Smooth muscle cell (in vitro differentiated cells): ENCODE data around the gene ACAD11. TPM values are rescaled to one million over a fixed set of nuclear protein-coding genes. Genes with fewer than 3 reads are reported as not detected.

Experiments used
- DNase-seq: peaks from one replicate; lab custom pipeline; 2025; ENCODE audit not compliant: unreplicated experiment; lab: John Stamatoyannopoulos, UW
- H2AFZ ChIP-seq: fragments of 200-600 bp; sonication (generic); 2 replicates; pipeline ENCODE4 v1.6.0; 2016; ENCODE audit warnings: antibody characterized with exemption, low read depth, mild to moderate bottlenecking
- H3F3A ChIP-seq: fragments of 200-600 bp; sonication (generic); 2 replicates; pipeline ENCODE4 v1.6.0; 2017; ENCODE audit warnings: antibody characterized with exemption, low read depth
- H3K27ac ChIP-seq: fragments of 200-600 bp; sonication (generic); 2 replicates; pipeline ENCODE4 v1.5.1; 2016; ENCODE audit warnings: low read depth, mild to moderate bottlenecking
- H3K27me3 ChIP-seq: fragments of 200-600 bp; sonication (generic); 2 replicates; pipeline ENCODE4 v1.6.1; 2016; ENCODE audit warnings: low read depth, mild to moderate bottlenecking
- H3K36me3 ChIP-seq: fragments of 200-600 bp; sonication (generic); 2 replicates; pipeline ENCODE4 v1.5.1; 2016; ENCODE audit warnings: low read depth
- H3K4me1 ChIP-seq: fragments of 200-600 bp; sonication (generic); 2 replicates; pipeline ENCODE4 v1.5.1; 2016; ENCODE audit warnings: low read depth
- H3K4me2 ChIP-seq: fragments of 200-600 bp; sonication (generic); 2 replicates; pipeline ENCODE4 v1.6.0; 2016; ENCODE audit warnings: mild to moderate bottlenecking
- H3K4me3 ChIP-seq: fragments of 200-600 bp; sonication (generic); 2 replicates; pipeline ENCODE4 v1.5.1; 2016; ENCODE audit warnings: mild to moderate bottlenecking
- H3K79me2 ChIP-seq: fragments of 200-600 bp; sonication (generic); 2 replicates; pipeline ENCODE4 v1.6.0; 2016; ENCODE audit warnings: low read depth, mild to moderate bottlenecking
- H3K9ac ChIP-seq: fragments of 200-600 bp; sonication (generic); 2 replicates; pipeline ENCODE4 v1.6.0; 2016; ENCODE audit warnings: low read depth
- H3K9me3 ChIP-seq: fragments of 200-600 bp; sonication (generic); replicated peaks from 2 replicates; pipeline ENCODE4 v1.5.1; 2016; ENCODE audit warnings: low read depth
- H4K20me1 ChIP-seq: fragments of 200-600 bp; sonication (generic); 2 replicates; pipeline ENCODE4 v1.6.0; 2016; ENCODE audit warnings: low read depth
- WGBS: methylation state at CpG from one replicate; pipeline ENCODE4 v1.1.7; 2016; ENCODE audit warnings: low lambda C conversion rate; 5-methylcytosine and 5-hydroxymethylcytosine counted together
- polyA plus RNA-seq: library from polyadenylated mRNA; unstranded; fragments of >200 nt; fragmentation: Nextera tagmentation; extraction: Ambion mirVana; gene quantifications from 2 replicates; pipeline ENCODE4 v1.2.1, GENCODE V29; 2016
- total RNA-seq: library from RNA; depleted of rRNA; stranded (reverse); fragments of >200 nt; gene quantifications from 2 replicates; pipeline ENCODE4 v1.2.3, GENCODE V29; 2014
- TF ChIP-seq, protein P1 (sequence below): fragments of 200-600 bp; sonication (generic); IDR thresholded peaks from 2 replicates; pipeline ENCODE4 v1.5.1; 2017; ENCODE audit warnings: borderline replicate concordance, mild to moderate bottlenecking, antibody characterized with exemption; ENCODE audit not compliant: insufficient read depth, poor library complexity, severe bottlenecking

Gene ACAD11
- total and polyA plus RNA-seq, 2 experiments from 2014 or later, result 24.8 to 28.3 TPM

DNA sequence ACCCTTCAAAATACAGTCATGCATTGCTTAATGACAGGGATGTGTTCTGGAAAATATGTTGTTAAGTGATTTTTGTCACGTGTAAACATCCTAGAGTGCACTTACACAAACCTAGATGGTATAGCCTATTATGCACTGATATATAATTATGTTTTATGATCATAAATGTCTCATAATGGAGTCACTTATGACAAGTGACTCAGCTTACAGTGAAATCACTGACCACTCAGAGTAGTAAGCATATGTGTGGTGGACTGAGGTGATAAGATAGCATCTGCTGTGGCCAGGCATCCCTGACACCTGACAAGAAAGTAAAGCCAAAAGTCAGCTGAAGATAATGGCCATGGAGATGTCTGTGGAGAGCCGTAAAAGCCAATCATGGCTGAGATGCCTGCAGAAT, 5.4 kb downstream of the ACAD11 start:
- H3F3A ChIP-seq, result no peaks in the 10 kb centered on the region
- H4K20me1 ChIP-seq, result peaks cover 7% of the 10 kb centered on the region
- 73% methylated on average over 2 of the region's 2 CpGs for WGBS
- no peak overlapping the region for H3K9ac ChIP-seq
- no peaks in the 10 kb centered on the region for H3K9me3 ChIP-seq
- H2AFZ ChIP-seq, result no peak overlapping the region
- peaks cover 15% of the 10 kb centered on the region for H3K79me2 ChIP-seq
- peaks cover 8% of the 10 kb centered on the region for H3K4me1 ChIP-seq
- no peaks in the 10 kb centered on the region for H3K27me3 ChIP-seq
- no peak overlapping the region for H3K4me2 ChIP-seq
- H3K27ac ChIP-seq, result no peak overlapping the region
- no peak for DNase-seq
- H3K4me3 ChIP-seq, result no peak overlapping the region
- no peaks in the 10 kb centered on the region for H3K36me3 ChIP-seq
- TF ChIP-seq, protein P1, sequence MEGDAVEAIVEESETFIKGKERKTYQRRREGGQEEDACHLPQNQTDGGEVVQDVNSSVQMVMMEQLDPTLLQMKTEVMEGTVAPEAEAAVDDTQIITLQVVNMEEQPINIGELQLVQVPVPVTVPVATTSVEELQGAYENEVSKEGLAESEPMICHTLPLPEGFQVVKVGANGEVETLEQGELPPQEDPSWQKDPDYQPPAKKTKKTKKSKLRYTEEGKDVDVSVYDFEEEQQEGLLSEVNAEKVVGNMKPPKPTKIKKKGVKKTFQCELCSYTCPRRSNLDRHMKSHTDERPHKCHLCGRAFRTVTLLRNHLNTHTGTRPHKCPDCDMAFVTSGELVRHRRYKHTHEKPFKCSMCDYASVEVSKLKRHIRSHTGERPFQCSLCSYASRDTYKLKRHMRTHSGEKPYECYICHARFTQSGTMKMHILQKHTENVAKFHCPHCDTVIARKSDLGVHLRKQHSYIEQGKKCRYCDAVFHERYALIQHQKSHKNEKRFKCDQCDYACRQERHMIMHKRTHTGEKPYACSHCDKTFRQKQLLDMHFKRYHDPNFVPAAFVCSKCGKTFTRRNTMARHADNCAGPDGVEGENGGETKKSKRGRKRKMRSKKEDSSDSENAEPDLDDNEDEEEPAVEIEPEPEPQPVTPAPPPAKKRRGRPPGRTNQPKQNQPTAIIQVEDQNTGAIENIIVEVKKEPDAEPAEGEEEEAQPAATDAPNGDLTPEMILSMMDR, result no peak

DNA sequence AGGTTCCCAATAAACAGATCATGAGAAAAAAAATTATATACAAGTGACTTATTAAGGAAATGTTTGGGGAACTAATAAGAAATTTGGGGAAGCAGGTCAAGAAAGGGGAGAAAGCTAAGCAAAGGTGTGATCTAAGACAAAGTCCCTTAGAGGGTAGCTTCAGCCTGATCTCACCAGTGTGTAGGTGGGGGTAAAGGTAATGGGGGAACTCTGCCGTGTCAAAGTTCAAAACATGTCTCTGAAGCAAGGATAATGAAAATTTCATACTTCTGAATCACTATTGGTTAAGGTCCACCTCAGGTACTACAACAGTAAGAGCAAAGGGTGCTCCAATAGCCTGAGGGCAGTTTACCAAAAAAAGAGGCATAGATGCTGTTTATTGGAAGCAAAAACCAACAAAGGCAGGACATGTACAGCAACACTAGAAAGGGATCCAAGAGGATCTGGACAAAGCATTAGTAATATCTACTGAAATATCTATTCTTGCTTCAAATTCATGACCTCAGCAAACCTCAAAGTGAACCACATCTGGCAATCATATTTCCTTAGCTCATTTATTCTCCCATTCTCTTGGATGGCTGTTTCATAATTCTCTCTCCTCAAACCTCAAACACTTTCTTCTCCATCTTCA, 6.9 kb downstream of the ACAD11 start:
- H3K4me1 ChIP-seq, result no peaks in the 10 kb centered on the region
- DNase-seq, result no peak
- no peaks in the 10 kb centered on the region for H3K27me3 ChIP-seq
- no peak overlapping the region for H2AFZ ChIP-seq
- peaks cover 7% of the 10 kb centered on the region for H4K20me1 ChIP-seq
- no peaks in the 10 kb centered on the region for H3K9me3 ChIP-seq
- no peak overlapping the region for H3K9ac ChIP-seq
- H3K27ac ChIP-seq, result no peak overlapping the region
- WGBS, result 100% methylated on average over 1 of the region's 1 CpG
- no peak overlapping the region for H3K4me2 ChIP-seq
- H3K36me3 ChIP-seq, result no peaks in the 10 kb centered on the region
- peaks cover 11% of the 10 kb centered on the region for H3K79me2 ChIP-seq
- H3K4me3 ChIP-seq, result no peak overlapping the region
- TF ChIP-seq, protein P1, result no peak
- H3F3A ChIP-seq, result no peaks in the 10 kb centered on the region

DNA sequence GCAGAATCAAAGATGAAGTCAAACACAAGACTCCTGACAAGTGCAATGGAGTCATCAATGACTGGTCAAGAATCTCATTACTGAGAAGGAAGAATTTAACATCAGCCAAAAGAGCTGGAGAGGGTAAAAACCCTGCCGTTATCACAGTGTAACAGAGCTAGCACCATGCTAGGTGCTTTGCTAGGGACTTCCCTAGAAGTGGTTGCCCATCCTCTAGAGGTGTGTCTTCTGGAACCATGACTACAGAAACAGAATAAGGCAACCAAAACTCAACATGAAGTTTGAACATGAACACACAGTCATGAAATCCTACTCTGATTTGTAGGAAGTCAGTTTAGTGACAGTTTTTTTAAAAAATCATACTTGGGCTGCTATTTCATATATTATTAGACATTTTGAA, 9.5 kb downstream of the ACAD11 start:
- H3K9ac ChIP-seq, result no peak overlapping the region
- H3F3A ChIP-seq, result no peaks in the 10 kb centered on the region
- WGBS, result 100% methylated on average over 1 of the region's 1 CpG
- H3K9me3 ChIP-seq, result no peaks in the 10 kb centered on the region
- H3K36me3 ChIP-seq, result no peaks in the 10 kb centered on the region
- H3K27me3 ChIP-seq, result no peaks in the 10 kb centered on the region
- no peak for DNase-seq
- peaks cover 13% of the 10 kb centered on the region for H3K79me2 ChIP-seq
- H3K4me3 ChIP-seq, result no peak overlapping the region
- TF ChIP-seq, protein P1, result no peak
- no peak overlapping the region for H2AFZ ChIP-seq
- H3K4me1 ChIP-seq, result no peaks in the 10 kb centered on the region
- peaks cover 7% of the 10 kb centered on the region for H4K20me1 ChIP-seq
- H3K27ac ChIP-seq, result no peak overlapping the region
- H3K4me2 ChIP-seq, result no peak overlapping the region

DNA sequence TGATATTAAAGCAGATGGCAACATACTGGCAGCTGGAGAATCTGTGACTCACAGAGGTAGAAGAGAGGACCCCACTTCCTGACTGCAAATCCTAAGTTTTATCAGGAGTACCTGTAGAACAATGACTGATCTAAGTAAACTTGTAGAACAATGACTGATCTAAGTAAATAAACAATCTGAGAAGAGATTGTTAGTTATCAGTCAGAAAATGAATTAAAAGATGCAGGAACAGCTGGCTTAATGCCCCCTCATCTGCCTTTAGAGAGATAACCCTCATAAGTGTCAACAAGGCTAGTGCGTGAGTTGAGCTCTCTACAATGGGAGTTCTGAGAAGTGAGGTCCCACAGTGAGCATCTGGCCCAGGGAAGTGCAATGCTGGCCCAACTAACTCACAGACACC, 14.6 kb downstream of the ACAD11 start:
- Histone ChIP-seq H3K4me2 (no peak overlapping the region), H3K9ac (no peak overlapping the region), H3K9me3 (no peaks in the 10 kb centered on the region), H3K79me2 (peaks cover 13% of the 10 kb centered on the region), H2AFZ (no peak overlapping the region), H3F3A (no peaks in the 10 kb centered on the region), H3K4me1 (no peaks in the 10 kb centered on the region), H3K36me3 (no peaks in the 10 kb centered on the region), H3K4me3 (no peak overlapping the region), H3K27ac (no peak overlapping the region), H4K20me1 (no peaks in the 10 kb centered on the region), H3K27me3 (no peaks in the 10 kb centered on the region)
- no peak for DNase-seq
- TF ChIP-seq, protein P1, result no peak
- WGBS, result 95% methylated on average over 1 of the region's 1 CpG
